GM18511 (cell line): ENCODE results near the gene NOL3.
A peak's percentile ranks its signal among the peaks of the same experiment; 100 is the strongest.

ENCODE experiments used
- ATAC-seq: cut with Tn5 transposase; IDR thresholded peaks from one replicate; pipeline ENCODE4 v1.9.1; 2021; ENCODE audit warnings: mild to moderate bottlenecking, moderate library complexity; ENCODE audit not compliant: unreplicated experiment

NOL3 gene

GRCh38 chr16:67169642-67170167 lies 633 bp upstream of the NOL3 start:
- no peak for ATAC-seq

GRCh38 chr16:67170949-67171649 lies 761 bp downstream of the NOL3 start:
- peak; percentile 15 for ATAC-seq

- ATAC-seq = no peak
These were observed 3.0 kb downstream of the NOL3 start for GRCh38 chr16:67173323-67173722.

- peak; percentile 53 for ATAC-seq
These were observed 3.7 kb downstream of the NOL3 start for GRCh38 chr16:67173808-67174705.

GRCh38 chr16:67174706-67175231 lies 4.4 kb downstream of the NOL3 start:
- no peak for ATAC-seq

GRCh38 chr16:67176662-67177061 lies 6.3 kb downstream of the NOL3 start:
- ATAC-seq = no peak

- ATAC-seq = no peak
These were observed 7.7 kb downstream of the NOL3 start for GRCh38 chr16:67177743-67178699.

GRCh38 chr16:67179421-67180080 lies 9.2 kb downstream of the NOL3 start:
- ATAC-seq = no peak

- ATAC-seq = no peak
These were observed 9.8 kb downstream of the NOL3 start for GRCh38 chr16:67180166-67180565.

GRCh38 chr16:67181346-67181745 lies 11.0 kb downstream of the NOL3 start:
- no peak for ATAC-seq

GRCh38 chr16:67182288-67182687 lies 11.9 kb downstream of the NOL3 start:
- no peak for ATAC-seq

- no peak for ATAC-seq
These were observed 12.9 kb downstream of the NOL3 start for GRCh38 chr16:67183284-67183626.

GRCh38 chr16:67183627-67184452 lies 13.5 kb downstream of the NOL3 start, which contains the start of gene MATCAP1:
TSS of gene MATCAP1 (minus strand) at chr16:67183963. CDS start at chr16:67180610, 3,353 bp downstream.
- peak; percentile 95 for ATAC-seq

- ATAC-seq = no peak
These were observed 14.2 kb downstream of the NOL3 start for GRCh38 chr16:67184453-67184994.

GRCh38 chr16:67184995-67185650 lies 14.8 kb downstream of the NOL3 start:
- ATAC-seq = no peak

- no peak for ATAC-seq
These were observed 15.4 kb downstream of the NOL3 start for GRCh38 chr16:67185651-67186134.

- no peak for ATAC-seq
These were observed 16.2 kb downstream of the NOL3 start for GRCh38 chr16:67186550-67186950.
